ELR (cell line): ENCODE measurements around the gene RGS7.
A peak's percentile ranks its signal among the peaks of the same experiment; 100 is the strongest.
"Not testable (repeated sequence)": the region's sequence is repeated elsewhere in the genome, so short reads cannot be mapped to it uniquely, and the experiment has no call there.

ENCODE experiments used
- DNase-seq: peaks from one replicate; pipeline ENCODE4 v3.0.0-alpha.2; 2015; ENCODE audit warnings: low read depth

The RGS7 gene

GRCh38 chr1:241271427-241271826 lies 85.6 kb downstream of the RGS7 start:
- DNase-seq: no peak

- DNase-seq: no peak
Measured at GRCh38 chr1:241270016-241270415, 87.0 kb downstream of the RGS7 start.

- DNase-seq: no peak
Measured at GRCh38 chr1:241269116-241269515, 87.9 kb downstream of the RGS7 start.

GRCh38 chr1:241266121-241266520 lies 90.9 kb downstream of the RGS7 start:
- peak; percentile 24 for DNase-seq

GRCh38 chr1:241265428-241265827 lies 91.6 kb downstream of the RGS7 start:
- peak; percentile 82 for DNase-seq

GRCh38 chr1:241263346-241263745 lies 93.7 kb downstream of the RGS7 start:
- DNase-seq: no peak

GRCh38 chr1:241253471-241253870 lies 103.5 kb downstream of the RGS7 start:
- peak; percentile 74 for DNase-seq

- DNase-seq: no peak
Measured at GRCh38 chr1:241250465-241250864, 106.5 kb downstream of the RGS7 start.

- DNase-seq: no peak
Measured at GRCh38 chr1:241240069-241240468, 116.9 kb downstream of the RGS7 start.

- DNase-seq: no peak
Measured at GRCh38 chr1:241237873-241238272, 119.1 kb downstream of the RGS7 start.

- no peak for DNase-seq
Measured at GRCh38 chr1:241235256-241235897, 121.6 kb downstream of the RGS7 start.

- DNase-seq: no peak
Measured at GRCh38 chr1:241229711-241230110, 127.3 kb downstream of the RGS7 start.

GRCh38 chr1:241229216-241229615 lies 127.8 kb downstream of the RGS7 start:
- no peak for DNase-seq

GRCh38 chr1:241228339-241228738 lies 128.7 kb downstream of the RGS7 start:
- DNase-seq: no peak

- no peak for DNase-seq
Measured at GRCh38 chr1:241225741-241226140, 131.3 kb downstream of the RGS7 start.

GRCh38 chr1:241224189-241224588 lies 132.8 kb downstream of the RGS7 start:
- DNase-seq: not testable (repeated sequence)

- not testable (repeated sequence) for DNase-seq
Measured at GRCh38 chr1:241222813-241223212, 134.2 kb downstream of the RGS7 start.

GRCh38 chr1:241221319-241221718 lies 135.7 kb downstream of the RGS7 start:
- no peak for DNase-seq

- DNase-seq: not testable (repeated sequence)
Measured at GRCh38 chr1:241220913-241221312, 136.1 kb downstream of the RGS7 start.

- no peak for DNase-seq
Measured at GRCh38 chr1:241219449-241219848, 137.6 kb downstream of the RGS7 start.

GRCh38 chr1:241217516-241217915 lies 139.5 kb downstream of the RGS7 start:
- DNase-seq: no peak

- DNase-seq: no peak
Measured at GRCh38 chr1:241215683-241216082, 141.3 kb downstream of the RGS7 start.

GRCh38 chr1:241215203-241215602 lies 141.8 kb downstream of the RGS7 start:
- no peak for DNase-seq

- peak; percentile 69 for DNase-seq
Measured at GRCh38 chr1:241213139-241213538, 143.9 kb downstream of the RGS7 start.
